Body of pancreas (tissue), 2 donors: ENCODE data around the gene GPR21. TPM values are rescaled to one million over a fixed set of nuclear protein-coding genes. Genes with fewer than 3 reads are reported as not detected.

Experiments used
- small RNA-seq: library from RNA; depleted of rRNA; stranded (forward); fragments of <200 nt; gene quantifications from one replicate; pipeline ENCODE3, GENCODE V24; 2016
- total RNA-seq, 2 donors: library from RNA; depleted of rRNA; stranded (reverse); fragments of >200 nt; gene quantifications; one replicate each; pipeline ENCODE4 v1.1.0, GENCODE V29; 2016

Gene GPR21
- total RNA-seq, 2 donors from 2014 or later = not detected

Small RNA genes within 50 kb of the gene (small RNA-seq; reads per million reads assigned to genes)
- not detected for gene GPR21

Other genes with a start within 250 kb of the GPR21 start
- gene OR5C1, start 244.7 kb upstream of the GPR21 start, total RNA-seq = not detected
- not detected for gene OR1K1, start 233.5 kb upstream of the GPR21 start, total RNA-seq
- gene PDCL, start 205.1 kb upstream of the GPR21 start, total RNA-seq = 10 to 100 TPM in 1 of 2 donors, 1 to 10 TPM in 1; 4.6 to 11.9 TPM
- 10 to 100 TPM; 19.2 to 24.7 TPM for gene RC3H2, start 128.3 kb upstream of the GPR21 start, total RNA-seq
- gene ZBTB6, start 120.3 kb upstream of the GPR21 start, total RNA-seq = 1 to 10 TPM; 3.3 to 5.7 TPM
- 1 to 10 TPM; 2.0 to 4.7 TPM for gene ZBTB26, start 102.2 kb upstream of the GPR21 start, total RNA-seq
- gene RABGAP1, start 92.6 kb upstream of the GPR21 start, total RNA-seq = 10 to 100 TPM; 31.1 to 33.6 TPM
- 10 to 100 TPM; 11.5 to 13.5 TPM for gene STRBP, start 234.9 kb downstream of the GPR21 start, total RNA-seq